Skeletal muscle tissue (tissue), 4 donors: ENCODE results near the gene ANGPTL2. TPM values are rescaled to one million over a fixed set of nuclear protein-coding genes. Genes with fewer than 3 reads are reported as not detected.

Experiments used
- H3K27ac ChIP-seq: one replicate; pipeline ENCODE4 v1.7.0; 2013; ENCODE audit warnings: mild to moderate bottlenecking, low read depth, low read length, inconsistent platforms
- H3K27me3 ChIP-seq, 3 donors: one replicate each; pipeline ENCODE4 v1.7.0; 2013; ENCODE audit warnings: low read length in 3 of 3; ENCODE audit not compliant: control insufficient read depth in 3 of 3, insufficient read depth in 3 of 3
- H3K36me3 ChIP-seq, 3 donors: one replicate each; pipeline ENCODE4 v1.7.0; 2013; ENCODE audit warnings: low read length in 3 of 3; ENCODE audit not compliant: control insufficient read depth in 3 of 3, insufficient read depth in 3 of 3
- H3K4me1 ChIP-seq, 3 donors: one replicate each; pipeline ENCODE4 v1.7.0; 2013; ENCODE audit warnings: low read length in 3 of 3, mild to moderate bottlenecking in 3 of 3; ENCODE audit not compliant: control insufficient read depth in 3 of 3, insufficient read depth in 3 of 3
- H3K4me3 ChIP-seq, 3 donors: one replicate each; pipeline ENCODE4 v1.7.0; 2013; ENCODE audit warnings: low read length in 3 of 3
- H3K9ac ChIP-seq, 3 donors: one replicate each; pipeline ENCODE4 v1.7.0; 2013; ENCODE audit warnings: low read length in 3 of 3, mild to moderate bottlenecking in 3 of 3, moderate library complexity in 2 of 3, low read depth in 1 of 3
- H3K9me3 ChIP-seq, 3 donors: one replicate each; pipeline ENCODE4 v1.7.0; 2013; ENCODE audit warnings: low read length in 3 of 3; ENCODE audit not compliant: control insufficient read depth in 3 of 3
- total RNA-seq: library from RNA; depleted of rRNA; stranded (reverse); fragments of >200 nt; gene quantifications from one replicate; pipeline ENCODE4 v1.2.3, GENCODE V29; 2014
- donor health status: Osteomylitis.

The ANGPTL2 gene
- total RNA-seq, 1 donor from 2014 or later: 37.6 TPM

DNA sequence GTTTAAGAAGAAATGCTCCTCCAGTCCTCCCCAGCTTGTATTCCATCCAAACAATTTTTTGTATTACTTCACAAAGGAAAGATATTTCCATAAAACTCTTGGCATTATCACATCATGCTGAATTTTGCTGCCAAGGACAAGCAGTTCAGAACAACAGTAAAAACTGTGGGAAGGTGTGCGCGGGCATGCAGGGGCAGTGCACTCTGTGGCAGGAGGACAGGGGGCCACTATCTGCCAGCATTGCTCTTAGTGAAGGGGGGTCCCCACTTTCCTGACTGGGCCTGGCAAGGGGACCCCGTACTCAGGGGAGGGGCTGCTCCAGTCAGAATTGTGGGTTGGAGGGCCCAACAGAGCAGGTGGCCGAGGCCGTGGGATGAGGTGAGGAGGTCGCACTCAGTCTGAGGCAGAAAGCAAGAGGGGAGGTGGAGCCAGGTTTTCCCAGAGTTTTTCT lies 32.8 kb downstream of the ANGPTL2 start:
- peak overlapping the region; percentile 15 for H3K27ac ChIP-seq

DNA sequence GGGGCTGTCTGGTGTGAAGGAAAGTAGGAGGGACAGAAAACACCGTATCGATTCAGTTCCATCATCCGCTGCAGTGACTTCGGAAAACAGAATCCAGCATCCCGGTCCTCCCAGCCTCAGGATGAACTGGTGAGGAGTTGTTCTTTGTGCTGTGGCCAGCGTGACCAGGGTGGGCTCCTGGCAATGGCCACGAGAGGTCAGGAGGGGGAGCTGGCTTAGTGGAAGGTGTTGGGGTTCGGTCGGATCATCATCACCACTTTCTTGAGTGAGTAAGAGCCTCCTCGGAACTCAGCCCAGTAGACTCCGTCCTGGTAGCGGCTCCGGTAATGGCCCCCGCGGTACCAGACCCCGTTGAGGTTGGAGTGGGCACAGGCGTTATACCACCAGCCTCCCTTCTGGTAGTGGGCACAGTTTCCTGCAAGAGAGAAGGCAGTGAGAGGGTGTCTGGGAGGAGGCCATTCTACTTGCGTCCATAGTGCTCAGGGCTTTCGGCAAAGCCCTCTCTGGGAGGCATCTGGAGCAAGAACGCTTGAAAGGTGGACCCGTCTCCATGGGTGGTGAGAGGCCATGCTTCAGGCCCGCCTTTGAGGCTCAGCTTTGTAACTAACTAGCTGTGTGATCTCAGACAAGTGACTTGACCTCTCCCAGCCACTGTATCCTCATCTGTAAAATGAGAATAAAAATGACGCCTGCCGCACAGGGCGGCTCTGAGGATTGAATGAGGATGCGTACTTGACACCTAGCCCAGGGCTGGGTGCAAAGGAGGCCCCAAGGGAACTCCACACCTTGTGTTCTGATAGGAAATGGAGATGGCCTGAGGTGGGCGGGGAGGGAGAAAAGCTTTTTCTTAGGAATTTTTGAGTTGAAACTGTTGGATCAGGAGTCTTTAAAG lies 33.5 kb downstream of the ANGPTL2 start:
- Histone ChIP-seq H3K27ac (no peak overlapping the region), H3K36me3 (peaks cover 49 to 53% (median 51%) of the 10 kb centered on the region in 3 donors), H3K9me3 (no peaks in the 10 kb centered on the region)

More for the DNA sequence above, 32.8 kb downstream of the ANGPTL2 start:
- H3K9me3 ChIP-seq: no peaks in the 10 kb centered on the region
- no peak overlapping the region for H3K4me3 ChIP-seq
- peaks cover 49 to 56% (median 51%) of the 10 kb centered on the region in 3 donors for H3K36me3 ChIP-seq
- no peak overlapping the region for H3K9ac ChIP-seq
- peaks cover 0 to 9% (median 6%) of the 10 kb centered on the region in 3 donors for H3K4me1 ChIP-seq
- H3K27me3 ChIP-seq: no peaks in the 10 kb centered on the region

DNA sequence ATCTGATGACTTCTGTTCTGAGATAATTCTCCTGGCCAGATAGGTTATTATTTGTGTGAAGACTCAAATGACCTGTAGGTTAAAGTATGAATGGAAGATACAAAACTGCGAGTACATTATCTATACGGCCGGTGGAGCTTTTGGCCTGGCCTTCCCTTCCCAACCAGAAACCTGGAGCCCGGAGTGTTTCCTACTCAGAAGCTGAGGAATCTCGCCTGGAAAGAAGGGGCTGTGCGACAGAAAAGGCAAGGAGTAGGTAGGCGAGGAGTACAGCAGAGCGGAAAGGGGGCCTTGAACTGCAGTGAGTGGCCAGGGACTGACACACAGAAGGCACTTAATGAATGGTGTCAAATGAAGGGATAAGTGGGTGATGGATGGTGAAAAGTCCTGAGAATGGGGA lies 34.6 kb downstream of the ANGPTL2 start:
- peaks cover 10 to 20% (median 17%) of the 10 kb centered on the region in 3 donors for H3K4me1 ChIP-seq
- no peak overlapping the region for H3K27ac ChIP-seq
- H3K27me3 ChIP-seq: no peaks in the 10 kb centered on the region
- peaks cover 41 to 45% (median 41%) of the 10 kb centered on the region in 3 donors for H3K36me3 ChIP-seq
- H3K9ac ChIP-seq: no peak overlapping the region
- H3K4me3 ChIP-seq: no peak overlapping the region
- H3K9me3 ChIP-seq: no peaks in the 10 kb centered on the region

More for the DNA sequence above, 33.5 kb downstream of the ANGPTL2 start:
- Histone ChIP-seq H3K4me1 (peaks cover 0 to 10% (median 7%) of the 10 kb centered on the region in 3 donors), H3K27me3 (no peaks in the 10 kb centered on the region), H3K4me3 (no peak overlapping the region), H3K9ac (no peak overlapping the region)

DNA sequence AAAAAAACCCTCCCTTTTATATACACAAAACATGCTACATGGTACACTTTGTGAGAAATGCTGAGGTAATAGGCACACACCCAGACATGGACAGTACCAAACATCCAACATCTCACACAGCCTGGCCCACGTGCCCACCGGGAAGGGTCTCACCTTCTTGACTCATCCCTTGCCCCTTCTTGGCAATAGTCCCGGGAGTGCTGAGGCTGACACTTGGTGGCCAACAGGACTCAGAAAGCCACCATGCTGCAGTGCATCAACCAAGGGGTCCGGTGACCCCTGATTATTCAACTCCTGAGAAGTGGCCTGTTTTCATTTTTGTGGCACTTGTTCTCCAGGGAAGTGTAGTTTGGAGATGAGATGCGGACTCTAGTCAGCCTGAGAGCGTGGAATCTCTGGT lies 35.0 kb downstream of the ANGPTL2 start:
- Histone ChIP-seq H3K4me1 (peaks cover 13 to 22% (median 20%) of the 10 kb centered on the region in 3 donors), H3K36me3 (peaks cover 37 to 41% (median 37%) of the 10 kb centered on the region in 3 donors), H3K4me3 (no peak overlapping the region), H3K9ac (no peak overlapping the region), H3K27ac (no peak overlapping the region), H3K27me3 (no peaks in the 10 kb centered on the region), H3K9me3 (no peaks in the 10 kb centered on the region)

DNA sequence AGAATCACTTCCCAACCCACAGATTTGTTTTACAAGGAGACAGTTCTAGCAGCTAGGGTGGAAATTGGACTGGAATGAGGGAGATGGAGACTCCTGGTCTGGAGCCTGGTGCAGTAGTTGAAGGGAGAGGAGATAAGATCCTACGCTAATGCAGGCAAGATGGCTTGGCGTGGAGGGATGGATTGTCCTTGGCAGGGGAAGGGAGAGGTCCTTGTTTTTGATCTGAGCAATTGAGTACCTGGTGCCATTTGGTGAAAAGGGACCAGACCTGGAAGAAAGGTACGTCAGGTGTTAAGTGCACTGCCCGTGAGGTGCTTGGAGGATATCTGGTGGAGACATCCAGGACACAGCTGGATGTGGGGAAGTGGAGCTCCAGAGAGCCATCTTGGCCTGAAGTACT lies 35.7 kb downstream of the ANGPTL2 start:
- peaks cover 32 to 35% (median 32%) of the 10 kb centered on the region in 3 donors for H3K36me3 ChIP-seq

DNA sequence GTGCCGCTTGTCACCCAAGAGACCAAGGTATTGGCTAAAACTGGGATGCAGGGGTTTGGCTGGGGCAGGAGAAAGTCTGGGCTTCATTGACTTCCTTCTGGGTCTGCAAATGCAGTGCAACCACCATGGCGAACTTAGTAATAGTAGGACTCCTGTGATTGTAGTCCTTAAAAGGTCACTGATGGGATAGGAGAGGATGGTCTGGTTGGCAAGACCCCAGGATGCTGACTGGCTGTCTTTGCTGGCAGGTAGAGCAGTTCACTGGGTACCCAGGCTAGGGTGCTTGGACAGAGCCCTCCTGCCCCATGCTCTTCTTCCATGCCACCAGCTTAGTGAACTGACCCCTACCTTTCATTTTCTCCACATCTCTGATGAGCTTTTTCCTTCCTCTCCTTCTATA lies 37.2 kb downstream of the ANGPTL2 start:
- H3K4me3 ChIP-seq: no peak overlapping the region
- no peaks in the 10 kb centered on the region for H3K27me3 ChIP-seq
- H3K36me3 ChIP-seq: peaks cover 19 to 20% (median 20%) of the 10 kb centered on the region in 3 donors
- no peak overlapping the region for H3K9ac ChIP-seq
- no peaks in the 10 kb centered on the region for H3K9me3 ChIP-seq
- H3K27ac ChIP-seq: no peak overlapping the region
- peaks cover 13 to 26% (median 15%) of the 10 kb centered on the region in 3 donors for H3K4me1 ChIP-seq

More for the DNA sequence above, 35.7 kb downstream of the ANGPTL2 start:
- Histone ChIP-seq H3K4me3 (no peak overlapping the region), H3K27ac (no peak overlapping the region), H3K4me1 (peaks cover 13 to 24% (median 20%) of the 10 kb centered on the region in 3 donors), H3K27me3 (no peaks in the 10 kb centered on the region), H3K9me3 (no peaks in the 10 kb centered on the region), H3K9ac (no peak overlapping the region)

DNA sequence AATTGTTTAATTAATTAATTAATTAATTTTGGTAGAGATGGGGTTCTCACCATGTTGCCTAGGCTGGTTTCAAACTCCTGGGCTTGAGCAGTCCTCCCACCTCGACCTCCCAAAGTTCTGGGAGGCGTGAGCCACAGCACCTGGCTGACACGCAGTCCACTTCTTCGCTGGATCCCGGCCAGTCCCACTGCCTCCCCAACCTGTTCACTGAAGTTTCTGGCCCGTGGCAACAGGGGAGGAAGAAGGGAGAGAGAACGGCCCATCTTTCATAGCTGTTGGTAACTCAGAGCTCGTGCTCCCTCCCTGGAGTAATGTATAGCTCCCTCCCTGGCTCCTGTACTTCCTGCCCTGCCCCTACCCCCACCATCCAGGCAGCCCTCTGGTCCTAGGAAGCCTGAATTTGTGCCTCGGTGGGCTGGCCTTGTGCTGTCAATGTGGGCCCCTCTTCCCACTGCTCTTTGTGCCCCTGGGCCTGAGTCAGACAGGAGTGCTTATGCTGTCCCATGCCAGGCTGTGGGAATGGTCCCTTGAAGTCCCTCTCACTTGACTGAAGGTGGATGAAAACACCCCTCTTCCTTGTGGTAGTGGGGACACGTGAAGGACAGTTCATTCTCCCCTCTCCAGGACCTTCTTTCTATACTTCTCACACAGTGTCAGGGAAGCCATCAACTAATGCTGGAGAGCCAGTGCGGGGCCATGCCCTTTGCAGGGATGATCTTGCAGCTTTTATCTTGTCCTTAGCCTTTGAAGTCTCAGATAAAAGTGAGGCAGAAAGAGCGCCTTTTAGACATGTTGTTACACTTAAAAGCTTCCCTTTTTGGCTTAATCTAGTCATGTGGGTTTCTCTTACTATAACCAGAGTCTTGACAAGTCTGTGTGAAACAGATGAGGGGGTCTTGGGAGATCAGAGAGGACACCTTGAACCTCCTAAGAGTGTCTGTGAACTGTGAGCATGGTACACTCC lies 38.1 kb downstream of the ANGPTL2 start:
- Histone ChIP-seq H3K9me3 (no peaks in the 10 kb centered on the region), H3K4me3 (no peak overlapping the region), H3K4me1 (peaks cover 13 to 23% (median 15%) of the 10 kb centered on the region in 3 donors), H3K27ac (no peak overlapping the region), H3K36me3 (peaks cover 17 to 20% (median 17%) of the 10 kb centered on the region in 3 donors), H3K27me3 (no peaks in the 10 kb centered on the region), H3K9ac (no peak overlapping the region)

DNA sequence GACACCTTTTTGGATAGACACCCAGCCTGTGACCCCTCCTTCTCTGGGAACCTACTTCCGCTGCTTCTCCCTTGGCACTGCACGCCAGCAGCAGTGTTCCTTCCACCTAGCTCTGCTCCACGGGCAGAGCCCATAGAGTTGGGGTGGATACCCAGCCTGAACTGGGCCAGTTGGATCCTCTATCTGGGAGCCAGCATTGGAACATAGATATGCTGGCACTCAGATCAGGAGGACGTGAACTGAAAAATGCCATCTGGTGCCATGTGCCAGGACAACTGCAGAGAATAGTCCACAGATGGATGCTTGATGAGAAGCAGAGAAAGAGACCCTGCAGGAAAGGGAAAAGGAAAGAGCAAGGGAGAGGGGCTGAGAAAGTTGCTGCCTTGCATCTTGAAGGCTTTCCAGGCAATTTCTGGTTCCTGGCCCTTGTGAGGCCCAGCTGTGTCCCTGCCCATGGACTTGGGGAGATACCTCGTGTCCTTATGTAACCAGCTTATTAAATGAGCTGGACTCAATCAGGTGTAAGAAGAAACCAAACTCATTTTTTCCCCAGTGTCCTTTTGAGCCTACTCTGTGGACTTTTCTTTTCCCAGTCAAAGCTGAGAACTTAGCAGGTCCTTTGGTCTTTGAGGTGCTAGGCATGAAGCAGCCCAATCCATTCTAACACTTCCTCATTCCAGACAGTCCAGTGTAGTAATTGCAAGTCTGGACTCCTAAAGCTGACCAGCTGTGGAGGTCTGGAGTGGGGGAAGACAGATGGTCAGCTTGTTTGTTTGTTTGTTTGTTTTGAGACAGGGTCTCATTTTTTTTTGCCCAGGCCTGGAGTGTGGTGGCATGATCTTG lies 39.1 kb downstream of the ANGPTL2 start:
- Histone ChIP-seq H3K27ac (no peak overlapping the region), H3K9ac (no peak overlapping the region), H3K9me3 (no peaks in the 10 kb centered on the region), H3K36me3 (peaks cover 10 to 11% (median 11%) of the 10 kb centered on the region in 3 donors), H3K4me3 (no peak overlapping the region), H3K27me3 (no peaks in the 10 kb centered on the region), H3K4me1 (peaks cover 13 to 23% (median 17%) of the 10 kb centered on the region in 3 donors)
